ENCODE results near the gene BRCA2.

Gene BRCA2, protein sequence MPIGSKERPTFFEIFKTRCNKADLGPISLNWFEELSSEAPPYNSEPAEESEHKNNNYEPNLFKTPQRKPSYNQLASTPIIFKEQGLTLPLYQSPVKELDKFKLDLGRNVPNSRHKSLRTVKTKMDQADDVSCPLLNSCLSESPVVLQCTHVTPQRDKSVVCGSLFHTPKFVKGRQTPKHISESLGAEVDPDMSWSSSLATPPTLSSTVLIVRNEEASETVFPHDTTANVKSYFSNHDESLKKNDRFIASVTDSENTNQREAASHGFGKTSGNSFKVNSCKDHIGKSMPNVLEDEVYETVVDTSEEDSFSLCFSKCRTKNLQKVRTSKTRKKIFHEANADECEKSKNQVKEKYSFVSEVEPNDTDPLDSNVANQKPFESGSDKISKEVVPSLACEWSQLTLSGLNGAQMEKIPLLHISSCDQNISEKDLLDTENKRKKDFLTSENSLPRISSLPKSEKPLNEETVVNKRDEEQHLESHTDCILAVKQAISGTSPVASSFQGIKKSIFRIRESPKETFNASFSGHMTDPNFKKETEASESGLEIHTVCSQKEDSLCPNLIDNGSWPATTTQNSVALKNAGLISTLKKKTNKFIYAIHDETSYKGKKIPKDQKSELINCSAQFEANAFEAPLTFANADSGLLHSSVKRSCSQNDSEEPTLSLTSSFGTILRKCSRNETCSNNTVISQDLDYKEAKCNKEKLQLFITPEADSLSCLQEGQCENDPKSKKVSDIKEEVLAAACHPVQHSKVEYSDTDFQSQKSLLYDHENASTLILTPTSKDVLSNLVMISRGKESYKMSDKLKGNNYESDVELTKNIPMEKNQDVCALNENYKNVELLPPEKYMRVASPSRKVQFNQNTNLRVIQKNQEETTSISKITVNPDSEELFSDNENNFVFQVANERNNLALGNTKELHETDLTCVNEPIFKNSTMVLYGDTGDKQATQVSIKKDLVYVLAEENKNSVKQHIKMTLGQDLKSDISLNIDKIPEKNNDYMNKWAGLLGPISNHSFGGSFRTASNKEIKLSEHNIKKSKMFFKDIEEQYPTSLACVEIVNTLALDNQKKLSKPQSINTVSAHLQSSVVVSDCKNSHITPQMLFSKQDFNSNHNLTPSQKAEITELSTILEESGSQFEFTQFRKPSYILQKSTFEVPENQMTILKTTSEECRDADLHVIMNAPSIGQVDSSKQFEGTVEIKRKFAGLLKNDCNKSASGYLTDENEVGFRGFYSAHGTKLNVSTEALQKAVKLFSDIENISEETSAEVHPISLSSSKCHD (N-terminal part only)

DNA sequence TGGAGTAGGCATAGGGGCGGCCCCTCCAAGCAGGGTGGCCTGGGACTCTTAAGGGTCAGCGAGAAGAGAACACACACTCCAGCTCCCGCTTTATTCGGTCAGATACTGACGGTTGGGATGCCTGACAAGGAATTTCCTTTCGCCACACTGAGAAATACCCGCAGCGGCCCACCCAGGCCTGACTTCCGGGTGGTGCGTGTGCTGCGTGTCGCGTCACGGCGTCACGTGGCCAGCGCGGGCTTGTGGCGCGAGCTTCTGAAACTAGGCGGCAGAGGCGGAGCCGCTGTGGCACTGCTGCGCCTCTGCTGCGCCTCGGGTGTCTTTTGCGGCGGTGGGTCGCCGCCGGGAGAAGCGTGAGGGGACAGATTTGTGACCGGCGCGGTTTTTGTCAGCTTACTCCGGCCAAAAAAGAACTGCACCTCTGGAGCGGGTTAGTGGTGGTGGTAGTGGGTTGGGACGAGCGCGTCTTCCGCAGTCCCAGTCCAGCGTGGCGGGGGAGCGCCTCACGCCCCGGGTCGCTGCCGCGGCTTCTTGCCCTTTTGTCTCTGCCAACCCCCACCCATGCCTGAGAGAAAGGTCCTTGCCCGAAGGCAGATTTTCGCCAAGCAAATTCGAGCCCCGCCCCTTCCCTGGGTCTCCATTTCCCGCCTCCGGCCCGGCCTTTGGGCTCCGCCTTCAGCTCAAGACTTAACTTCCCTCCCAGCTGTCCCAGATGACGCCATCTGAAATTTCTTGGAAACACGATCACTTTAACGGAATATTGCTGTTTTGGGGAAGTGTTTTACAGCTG is at the start of gene BRCA2, which contains the start of gene ZAR1L:
BRCA2 (plus strand) TSS at position 271 of the 790 bp plus-strand sequence. CDS start 953 bp downstream, outside the sequence.
ZAR1L (minus strand) TSS at position 126 of the 790 bp plus-strand sequence. CDS start 3,438 bp downstream, outside the sequence.
- peak; percentile 38 to 52 for DNase-seq

DNA sequence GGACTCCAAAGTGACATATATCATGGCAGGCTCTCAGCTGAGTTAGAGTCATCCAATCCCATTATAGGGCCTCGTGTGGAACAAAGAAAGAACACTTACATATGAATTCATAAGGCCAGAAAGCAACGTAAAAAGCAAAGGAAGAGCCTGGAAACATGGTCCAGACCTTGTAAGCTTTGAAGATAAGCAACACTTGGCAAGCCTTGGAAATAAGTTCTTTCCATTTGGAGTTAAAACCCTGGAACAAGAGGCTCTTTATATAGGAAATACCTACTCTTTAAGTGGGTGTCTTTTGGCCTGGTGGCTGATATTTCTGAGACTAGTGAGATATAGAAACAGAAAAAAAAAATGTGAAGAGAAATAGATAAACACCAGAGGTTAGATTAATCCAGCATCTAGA is 49.6 kb upstream of the BRCA2 start:
- no peak for DNase-seq

DNA sequence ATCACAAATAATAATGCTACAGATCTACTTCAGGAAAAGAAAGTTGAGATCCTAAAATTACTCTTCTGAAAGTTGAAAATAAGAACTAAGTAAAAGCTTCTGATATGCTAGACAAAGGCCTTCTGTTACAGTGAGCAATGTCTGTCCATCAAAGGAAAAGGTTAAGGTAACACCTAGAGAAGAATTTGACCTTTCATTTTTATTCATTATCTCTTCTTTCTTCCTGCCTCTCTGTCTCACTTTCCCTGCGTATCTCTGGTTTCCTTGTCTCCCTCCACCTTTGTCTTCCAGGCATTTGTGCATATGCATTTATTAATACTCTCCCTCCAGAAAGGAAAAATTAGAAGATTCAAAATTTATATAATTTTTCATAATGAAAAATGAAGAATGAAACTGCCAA is 49.2 kb upstream of the BRCA2 start:
- DNase-seq: no peak

DNA sequence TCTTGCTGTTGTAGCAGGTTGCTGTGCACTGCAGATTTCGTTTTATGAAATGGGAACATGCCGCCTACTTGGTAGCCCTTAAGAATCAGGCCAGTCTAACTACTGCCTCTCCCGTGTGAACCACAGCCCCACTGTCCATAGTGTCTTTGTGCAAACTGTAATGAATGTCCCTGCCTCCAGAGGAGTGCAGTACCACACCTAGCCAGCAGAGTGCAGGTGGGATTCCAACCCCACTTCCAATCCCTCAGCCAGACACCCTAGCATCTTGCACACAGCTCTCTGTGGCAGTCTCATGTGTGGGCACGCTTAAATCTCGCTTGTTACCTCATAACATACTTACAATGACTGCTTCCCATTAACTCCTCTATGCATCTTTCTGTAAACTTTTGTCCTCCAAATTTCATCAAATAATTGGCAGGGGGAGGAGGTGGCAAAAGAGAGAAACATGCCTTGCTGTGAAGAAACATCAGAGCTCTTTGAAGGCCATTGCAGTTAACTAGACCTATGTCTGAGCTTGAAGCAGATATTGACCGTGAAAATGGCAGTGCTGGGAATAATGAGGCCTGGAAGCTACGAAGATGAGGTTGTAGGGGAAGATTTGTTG is 47.4 kb upstream of the BRCA2 start:
- peak in 1 of 2 experiments; percentile 2 for DNase-seq

DNA sequence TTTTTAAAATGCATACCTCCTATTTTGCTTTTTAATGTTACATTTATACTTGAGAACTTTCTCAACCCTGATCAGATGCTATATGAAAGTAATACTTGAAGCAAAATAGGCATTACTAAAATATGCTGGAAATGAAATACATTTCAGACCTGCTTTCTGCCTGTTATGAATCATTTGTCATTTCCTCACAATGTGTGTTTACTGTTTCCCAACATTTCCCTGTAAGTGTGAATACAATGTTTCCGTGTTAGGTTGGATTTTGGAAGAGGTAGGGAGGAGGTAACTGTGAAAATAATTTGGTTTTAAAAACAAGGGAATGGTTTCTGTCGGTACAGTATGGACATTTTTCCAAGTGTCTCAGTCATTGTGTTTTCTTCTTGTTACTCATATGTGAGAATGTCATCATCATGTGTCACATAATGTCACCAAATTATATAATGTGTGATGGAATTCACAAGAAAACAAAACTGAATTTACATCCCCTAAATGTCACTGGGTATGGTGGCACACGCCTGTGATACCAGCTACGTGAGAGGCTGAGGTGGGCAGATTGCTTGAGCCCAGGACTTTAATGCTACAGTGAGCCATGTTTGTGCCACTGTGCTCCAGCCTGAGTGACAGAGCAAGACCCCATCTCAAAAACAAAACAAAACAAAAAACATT is 43.2 kb upstream of the BRCA2 start:
- no peak for DNase-seq

DNA sequence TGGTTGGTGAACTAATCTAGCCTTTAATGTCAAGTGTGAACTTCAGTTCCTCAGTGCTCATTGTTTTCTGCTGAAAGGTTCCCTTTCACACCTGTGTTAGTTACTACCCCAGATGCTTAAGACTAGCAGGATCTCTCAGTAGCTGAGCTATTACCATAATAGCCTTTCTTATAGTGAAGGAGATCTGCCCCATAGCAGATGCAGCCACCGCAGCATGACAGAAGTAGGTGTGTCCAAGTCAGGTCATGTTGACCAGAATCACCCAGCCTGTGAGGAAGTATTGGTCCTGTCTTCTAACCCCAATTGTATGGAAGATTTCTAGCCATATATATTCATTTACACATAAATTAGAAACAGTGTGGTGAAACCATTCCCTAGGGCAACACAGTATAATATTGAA is 37.5 kb upstream of the BRCA2 start:
- no peak for DNase-seq

DNA sequence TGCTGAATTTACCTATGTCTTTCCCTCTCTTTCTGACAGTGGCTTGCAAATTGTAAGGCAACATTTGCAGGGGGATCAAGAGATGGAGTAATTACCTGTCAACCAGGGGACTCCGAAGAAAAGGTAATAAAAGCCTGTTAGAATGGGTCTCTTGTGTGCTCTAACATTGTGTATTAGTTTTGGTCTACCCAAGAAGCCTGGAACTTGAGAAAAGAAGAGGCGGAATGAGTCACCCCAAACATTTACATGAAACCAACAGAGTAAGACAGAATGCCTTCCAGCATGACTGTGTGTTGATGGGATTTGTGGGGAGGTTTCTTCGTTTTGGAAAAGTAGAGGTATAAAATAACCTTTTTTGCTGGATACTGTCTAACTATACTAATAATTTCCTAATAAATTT is 36.9 kb upstream of the BRCA2 start:
- no peak for DNase-seq

DNA sequence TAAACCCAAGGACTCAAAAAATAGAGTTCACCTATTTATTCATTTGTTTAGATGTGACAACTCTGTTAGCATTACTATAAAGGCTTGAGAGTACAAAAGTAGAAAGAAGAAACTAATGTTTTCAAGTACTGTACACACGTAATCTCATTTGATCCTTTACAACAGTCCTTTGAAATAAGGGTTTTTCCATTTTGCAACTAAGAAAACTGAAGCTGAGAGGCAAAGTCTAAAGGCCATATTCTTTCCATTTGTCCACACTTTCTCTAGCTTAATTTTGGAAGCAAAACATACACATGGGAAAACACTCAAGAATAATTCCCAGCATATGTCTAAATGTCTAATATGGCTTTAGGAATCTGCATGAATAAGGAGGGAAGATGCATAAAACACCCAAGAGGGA is 34.2 kb upstream of the BRCA2 start:
- no peak for DNase-seq

DNA sequence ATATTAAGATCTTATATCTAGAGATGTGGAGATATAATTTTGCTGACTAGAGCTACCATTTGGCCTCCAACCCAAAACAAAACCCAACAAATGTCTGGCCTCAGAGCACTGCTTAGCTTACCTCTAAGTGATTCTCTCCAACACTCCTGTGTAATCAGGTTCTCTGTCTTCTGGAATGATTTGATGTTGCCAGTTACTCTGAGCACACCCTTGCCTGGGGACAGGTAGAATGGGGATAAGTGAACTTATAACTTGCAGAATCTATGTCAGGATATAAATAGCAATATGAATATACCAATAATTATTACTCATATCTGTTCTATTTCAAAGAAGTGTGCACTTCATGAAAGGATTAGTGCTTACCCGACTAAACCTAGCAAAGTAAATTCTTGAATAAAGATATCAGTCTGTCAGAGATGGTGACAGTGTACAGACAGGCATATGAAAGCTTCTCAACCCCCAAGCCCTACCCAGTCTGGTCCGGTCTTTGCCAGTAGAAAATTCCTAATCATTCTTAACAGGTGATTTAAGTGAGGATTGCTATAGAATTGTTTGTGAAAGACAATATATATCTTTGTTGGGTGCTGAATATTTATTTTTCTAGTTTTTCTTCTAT is 33.1 kb upstream of the BRCA2 start:
- no peak for DNase-seq

DNA sequence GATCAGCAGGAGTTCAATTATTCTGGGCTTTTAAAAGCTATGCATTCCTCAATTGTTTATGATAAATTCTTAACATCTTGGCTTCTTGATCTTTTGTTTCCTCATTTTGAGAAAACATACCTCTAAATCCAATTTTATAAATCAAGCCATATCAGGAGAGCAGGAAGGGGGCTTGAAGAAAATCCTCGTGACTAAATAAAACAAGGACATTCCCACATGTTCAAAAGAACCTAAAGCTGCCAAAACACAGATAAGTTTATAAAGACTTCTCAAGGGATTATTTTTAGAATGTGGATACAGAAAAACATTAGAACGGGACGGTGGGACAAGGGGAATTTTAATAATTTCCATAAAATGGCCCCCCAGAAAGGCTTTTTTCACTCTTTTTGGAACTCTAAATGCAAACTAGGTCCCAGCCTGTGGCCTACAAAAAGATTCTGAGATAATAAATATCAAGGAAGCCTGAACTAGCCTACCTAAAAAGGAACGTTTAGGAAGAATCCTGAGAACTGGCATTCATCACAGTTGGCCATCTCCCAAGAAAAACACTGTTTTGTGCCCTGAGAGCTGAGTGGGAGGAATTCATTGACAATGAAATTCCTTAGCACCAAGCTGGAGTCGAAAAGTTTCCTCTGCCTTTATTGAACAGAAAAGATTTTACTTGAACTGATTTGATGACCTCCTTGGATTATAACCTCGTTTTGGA is 30.2 kb upstream of the BRCA2 start:
- DNase-seq: no peak

DNA sequence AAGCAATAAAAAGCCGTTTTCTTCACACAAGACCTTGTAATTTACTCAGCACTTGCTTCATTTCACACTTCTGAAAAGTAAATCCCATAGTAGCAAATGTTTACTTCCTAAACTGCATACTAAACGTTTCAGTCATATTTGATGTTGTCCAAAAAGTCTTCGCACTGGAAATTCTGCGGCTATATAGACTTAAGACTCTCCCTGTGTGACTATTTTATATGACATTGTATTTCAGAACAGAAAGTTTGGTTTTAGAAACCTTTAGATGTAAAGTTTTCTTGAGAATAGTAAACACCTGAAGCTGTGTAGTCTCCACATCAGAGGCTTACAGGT is 29.7 kb upstream of the BRCA2 start:
- DNase-seq: no peak

DNA sequence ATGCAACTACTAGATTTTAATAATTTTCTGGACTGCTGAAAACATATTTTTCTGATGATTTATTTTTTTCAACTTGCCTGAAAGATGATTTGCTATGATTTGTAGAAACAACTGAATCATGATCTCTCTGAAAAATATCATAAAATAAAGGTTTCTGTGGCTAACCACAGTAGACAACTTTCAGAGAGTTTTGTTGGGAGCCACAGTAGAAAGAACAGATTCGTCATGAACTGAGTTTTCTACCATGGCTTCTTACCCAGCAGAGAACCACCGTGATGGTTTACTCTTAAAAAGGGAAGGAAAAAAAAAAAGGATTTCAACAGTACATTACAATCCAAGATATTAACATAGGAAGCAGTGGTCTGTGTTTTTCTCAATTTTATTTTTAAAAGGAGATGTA is 18.1 kb upstream of the BRCA2 start:
- no peak for DNase-seq

DNA sequence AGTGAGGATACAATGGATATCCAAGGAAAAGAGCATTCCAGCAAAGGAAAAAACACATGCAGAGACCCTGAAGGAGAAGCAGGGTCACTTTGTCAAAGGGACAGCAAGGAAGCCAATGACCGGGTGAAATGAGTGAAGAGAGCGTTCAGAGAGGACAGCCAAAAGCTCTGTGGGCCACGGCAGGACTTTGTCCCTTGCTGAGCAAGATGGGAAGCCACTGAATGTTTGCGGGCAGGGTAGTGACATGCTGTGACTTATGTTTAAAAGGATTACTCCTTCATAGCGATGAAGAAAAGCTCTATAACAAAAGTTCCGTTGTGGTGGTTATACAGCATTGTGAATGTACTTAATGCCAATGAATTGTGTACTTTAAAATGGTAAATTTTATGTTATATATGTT is 16.6 kb upstream of the BRCA2 start:
- DNase-seq: no peak

DNA sequence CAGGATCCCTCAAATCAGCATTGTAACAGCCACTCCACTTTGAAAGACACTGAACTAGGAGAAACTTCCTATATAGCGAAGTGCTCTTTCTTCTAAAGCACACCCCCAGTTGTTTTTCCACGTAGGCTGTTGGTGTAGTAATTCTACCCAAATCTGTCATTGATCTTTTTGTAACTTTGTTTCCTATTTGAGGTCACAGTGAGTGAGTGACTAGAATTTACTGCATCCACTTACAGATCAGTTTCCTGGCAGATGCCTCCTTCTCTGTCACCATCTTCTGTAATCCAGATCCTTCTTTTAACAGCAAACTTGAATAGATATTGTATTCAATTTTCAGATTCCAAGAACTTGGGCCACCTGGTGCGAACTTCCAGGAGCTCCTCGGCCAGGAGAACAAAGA is 15.4 kb upstream of the BRCA2 start:
- DNase-seq: no peak

DNA sequence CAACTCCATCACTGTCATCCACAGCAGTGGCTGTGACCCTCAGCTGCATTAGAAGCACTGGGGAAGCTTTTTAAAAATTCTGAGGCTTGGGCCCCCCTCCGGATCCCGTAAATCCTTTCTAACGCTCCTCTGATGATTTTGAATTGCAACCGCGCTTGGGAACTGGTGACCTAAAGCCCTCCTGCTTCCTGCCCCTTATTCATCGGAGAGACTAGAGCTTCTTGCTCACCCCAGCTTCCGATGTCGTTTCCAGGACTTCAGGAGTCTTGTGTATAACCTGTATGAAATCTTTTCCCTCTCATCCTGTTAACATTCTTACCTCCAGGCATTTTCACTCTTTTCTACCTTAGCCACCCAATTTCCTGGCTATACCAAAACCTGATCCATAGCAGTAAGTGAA is 14.9 kb upstream of the BRCA2 start:
- no peak for DNase-seq

DNA sequence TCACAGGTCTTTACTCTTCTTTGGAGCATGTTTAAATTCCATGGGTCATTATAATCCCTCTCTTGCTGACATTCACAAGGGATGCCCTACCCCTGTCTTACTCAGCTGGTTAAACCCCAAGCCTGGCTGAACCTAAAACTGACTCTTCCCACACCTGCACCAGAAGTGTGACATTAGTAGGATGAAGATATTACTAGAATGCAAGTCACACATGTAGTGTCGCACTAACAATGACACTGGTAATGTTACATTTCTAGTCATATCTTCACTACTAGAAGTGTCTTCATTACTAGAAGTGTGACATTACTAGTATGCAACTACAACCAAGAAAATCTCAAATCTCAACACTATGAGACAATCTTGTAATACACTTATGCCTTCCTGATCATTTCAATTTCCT is 14.4 kb upstream of the BRCA2 start:
- no peak for DNase-seq

DNA sequence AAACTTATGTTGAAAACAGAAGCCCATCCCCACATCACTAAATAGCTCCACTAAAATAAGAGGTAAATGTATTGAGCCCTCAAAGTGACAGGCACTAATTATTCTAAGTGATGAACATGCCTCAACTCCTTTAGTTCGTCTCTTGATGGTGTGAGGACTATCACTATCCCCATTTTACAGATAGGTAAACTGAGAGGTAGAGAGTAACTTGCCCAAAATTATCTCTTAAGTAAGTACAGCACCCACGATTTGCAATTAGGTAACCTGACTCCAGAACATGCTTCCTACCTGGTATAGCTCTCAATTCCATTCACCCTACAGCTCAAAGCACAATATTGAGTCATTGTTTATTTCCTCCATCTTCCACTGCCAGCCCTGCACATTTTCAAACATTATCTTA is 12.8 kb upstream of the BRCA2 start:
- no peak for DNase-seq

DNA sequence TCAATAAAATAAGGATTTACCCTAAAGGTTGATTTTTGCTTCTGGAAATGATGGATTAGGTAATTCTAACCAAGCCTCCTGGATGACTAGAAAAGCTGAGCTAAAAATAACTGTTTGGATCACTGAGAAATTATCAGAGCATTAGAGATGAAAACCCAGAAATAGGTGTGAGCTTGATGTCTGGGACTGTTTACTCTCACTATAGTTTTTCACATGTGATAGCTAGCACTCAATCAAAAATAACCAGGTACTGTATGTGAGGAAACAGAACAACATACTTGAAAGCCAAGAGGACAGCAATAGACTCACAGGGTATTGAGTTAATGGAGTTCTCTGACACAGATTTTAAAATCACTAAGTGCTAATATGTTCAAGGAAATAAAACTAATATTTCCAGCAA is 9.7 kb upstream of the BRCA2 start:
- DNase-seq: no peak

DNA sequence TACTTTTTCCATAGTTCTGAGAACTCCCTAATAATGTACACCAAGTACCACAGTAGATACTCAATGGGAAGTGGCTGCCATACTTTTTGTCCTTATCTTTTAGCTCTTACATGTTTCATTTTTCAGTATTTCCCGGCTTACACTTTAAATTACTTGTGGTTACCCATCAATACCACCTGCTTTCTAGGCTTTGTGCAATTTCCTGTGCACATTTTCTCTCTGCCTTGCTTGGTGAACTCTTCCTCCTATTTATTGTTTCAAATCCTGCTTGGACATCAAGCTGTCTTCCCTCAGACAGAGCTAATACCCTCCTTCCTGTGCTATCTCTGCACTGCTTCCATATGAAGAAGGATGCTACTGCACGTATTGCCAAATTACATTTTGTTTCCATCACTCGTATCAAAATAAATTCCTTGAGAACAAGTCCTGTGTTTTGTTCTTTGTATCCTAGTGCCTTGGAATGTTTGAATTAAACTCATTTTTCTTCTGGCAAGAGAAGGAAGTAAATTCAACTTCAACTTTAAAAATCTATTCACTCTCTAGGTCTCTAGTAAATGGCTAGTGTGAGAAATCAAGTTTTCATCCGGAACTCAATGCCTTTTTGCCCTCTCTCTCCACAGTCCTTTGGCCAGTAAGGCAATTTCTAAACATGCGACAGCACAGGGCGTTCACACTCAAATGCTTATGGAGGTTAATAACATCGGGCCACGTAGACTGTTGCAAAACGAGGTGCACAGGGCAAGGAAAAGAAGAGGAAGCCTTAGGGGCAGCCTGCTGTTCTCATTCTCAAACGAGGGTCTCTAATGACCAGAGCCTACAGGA is 5.8 kb upstream of the BRCA2 start:
- DNase-seq: no peak
